ENCODE measurements around the gene SRPK2.

SRPK2 gene

GRCh38 chr7:105178177-105178576 lies 210.5 kb downstream of the SRPK2 start:
- no peak overlapping the region for H3K4me3 ChIP-seq (ENCODE audit: low read depth, low read length)
- TF ChIP-seq CTCF (conservative IDR thresholded peaks at IDR 0.05; ENCODE audit: low read depth, low read length): no peak
- no peak for DNase-seq (ENCODE audit: low read depth)

GRCh38 chr7:105177026-105177425 lies 211.7 kb downstream of the SRPK2 start:
- no peak for DNase-seq (ENCODE audit: low read depth)
- no peak overlapping the region for H3K4me3 ChIP-seq (ENCODE audit: low read depth, low read length)
- no peak for TF ChIP-seq CTCF (conservative IDR thresholded peaks at IDR 0.05; ENCODE audit: low read depth, low read length)

- no peak overlapping the region for H3K4me3 ChIP-seq (ENCODE audit: low read depth, low read length)
- no peak for TF ChIP-seq CTCF (conservative IDR thresholded peaks at IDR 0.05; ENCODE audit: low read depth, low read length)
- DNase-seq (ENCODE audit: low read depth): no peak
Observed at GRCh38 chr7:105173586-105173985, 215.1 kb downstream of the SRPK2 start.

GRCh38 chr7:105164751-105165150 lies 224.0 kb downstream of the SRPK2 start:
- DNase-seq (ENCODE audit: low read depth): peak; percentile 54
- H3K4me3 ChIP-seq (ENCODE audit: low read depth, low read length): no peak overlapping the region
- TF ChIP-seq CTCF (conservative IDR thresholded peaks at IDR 0.05; ENCODE audit: low read depth, low read length): no peak

GRCh38 chr7:105163718-105164117 lies 225.0 kb downstream of the SRPK2 start:
- no peak for TF ChIP-seq CTCF (conservative IDR thresholded peaks at IDR 0.05; ENCODE audit: low read depth, low read length)
- DNase-seq (ENCODE audit: low read depth): no peak
- no peak overlapping the region for H3K4me3 ChIP-seq (ENCODE audit: low read depth, low read length)

GRCh38 chr7:105161366-105161765 lies 227.4 kb downstream of the SRPK2 start:
- no peak overlapping the region for H3K4me3 ChIP-seq (ENCODE audit: low read depth, low read length)
- no peak for TF ChIP-seq CTCF (conservative IDR thresholded peaks at IDR 0.05; ENCODE audit: low read depth, low read length)
- DNase-seq (ENCODE audit: low read depth): no peak

GRCh38 chr7:105157278-105157677 lies 231.4 kb downstream of the SRPK2 start:
- no peak for TF ChIP-seq CTCF (conservative IDR thresholded peaks at IDR 0.05; ENCODE audit: low read depth, low read length)
- DNase-seq (ENCODE audit: low read depth): no peak
- no peak overlapping the region for H3K4me3 ChIP-seq (ENCODE audit: low read depth, low read length)

All from choroid plexus epithelial cell (primary cell).